Measurements from ENCODE around the gene LMBRD2. TPM values are rescaled to one million over a fixed set of nuclear protein-coding genes. Genes with fewer than 3 reads are reported as not detected.

Gene LMBRD2
- total and polyA plus RNA-seq, 9 of the 15 experiments (the other 6 are each of a cell fraction or from before 2014, with no cell fraction given) = 2.1 to 24.2 (median 10.6) TPM

DNA sequence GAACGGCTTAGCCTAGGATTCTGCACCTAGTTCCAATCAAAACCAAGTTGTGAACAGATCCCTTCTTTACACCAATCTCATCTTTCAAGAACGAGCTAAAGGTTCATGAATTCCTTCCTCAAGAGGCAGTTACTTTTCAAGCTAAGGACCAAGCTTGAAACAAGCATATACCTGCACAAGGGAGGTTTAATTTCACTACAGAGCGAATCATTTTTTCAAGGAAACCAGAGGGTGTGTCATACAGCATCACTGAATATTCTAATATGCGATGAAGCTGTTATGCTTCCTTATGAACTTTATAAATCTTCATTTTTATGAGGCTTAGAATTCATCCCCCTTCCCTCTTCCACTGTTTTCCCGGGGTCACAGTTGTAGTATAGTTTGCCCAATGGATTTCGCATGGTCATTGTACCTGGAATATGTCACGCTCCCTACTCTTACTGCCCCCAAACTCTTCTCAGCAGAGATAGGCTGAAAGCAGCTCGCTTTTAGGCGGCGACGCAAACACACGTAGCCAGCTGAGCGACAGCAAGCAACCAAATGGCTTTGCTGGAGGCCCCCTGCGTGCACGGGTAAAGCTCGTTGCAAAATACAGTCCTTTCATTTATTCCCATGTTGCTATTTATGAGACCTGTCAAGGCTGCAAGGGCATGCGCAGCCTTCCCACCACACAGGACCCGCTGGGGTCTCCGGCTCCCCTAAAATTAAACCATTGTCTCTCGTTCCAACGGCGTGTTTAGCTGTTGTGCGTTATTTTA, 832 bp downstream of the LMBRD2 start (continued):
- TF ChIP-seq, protein P1, sequence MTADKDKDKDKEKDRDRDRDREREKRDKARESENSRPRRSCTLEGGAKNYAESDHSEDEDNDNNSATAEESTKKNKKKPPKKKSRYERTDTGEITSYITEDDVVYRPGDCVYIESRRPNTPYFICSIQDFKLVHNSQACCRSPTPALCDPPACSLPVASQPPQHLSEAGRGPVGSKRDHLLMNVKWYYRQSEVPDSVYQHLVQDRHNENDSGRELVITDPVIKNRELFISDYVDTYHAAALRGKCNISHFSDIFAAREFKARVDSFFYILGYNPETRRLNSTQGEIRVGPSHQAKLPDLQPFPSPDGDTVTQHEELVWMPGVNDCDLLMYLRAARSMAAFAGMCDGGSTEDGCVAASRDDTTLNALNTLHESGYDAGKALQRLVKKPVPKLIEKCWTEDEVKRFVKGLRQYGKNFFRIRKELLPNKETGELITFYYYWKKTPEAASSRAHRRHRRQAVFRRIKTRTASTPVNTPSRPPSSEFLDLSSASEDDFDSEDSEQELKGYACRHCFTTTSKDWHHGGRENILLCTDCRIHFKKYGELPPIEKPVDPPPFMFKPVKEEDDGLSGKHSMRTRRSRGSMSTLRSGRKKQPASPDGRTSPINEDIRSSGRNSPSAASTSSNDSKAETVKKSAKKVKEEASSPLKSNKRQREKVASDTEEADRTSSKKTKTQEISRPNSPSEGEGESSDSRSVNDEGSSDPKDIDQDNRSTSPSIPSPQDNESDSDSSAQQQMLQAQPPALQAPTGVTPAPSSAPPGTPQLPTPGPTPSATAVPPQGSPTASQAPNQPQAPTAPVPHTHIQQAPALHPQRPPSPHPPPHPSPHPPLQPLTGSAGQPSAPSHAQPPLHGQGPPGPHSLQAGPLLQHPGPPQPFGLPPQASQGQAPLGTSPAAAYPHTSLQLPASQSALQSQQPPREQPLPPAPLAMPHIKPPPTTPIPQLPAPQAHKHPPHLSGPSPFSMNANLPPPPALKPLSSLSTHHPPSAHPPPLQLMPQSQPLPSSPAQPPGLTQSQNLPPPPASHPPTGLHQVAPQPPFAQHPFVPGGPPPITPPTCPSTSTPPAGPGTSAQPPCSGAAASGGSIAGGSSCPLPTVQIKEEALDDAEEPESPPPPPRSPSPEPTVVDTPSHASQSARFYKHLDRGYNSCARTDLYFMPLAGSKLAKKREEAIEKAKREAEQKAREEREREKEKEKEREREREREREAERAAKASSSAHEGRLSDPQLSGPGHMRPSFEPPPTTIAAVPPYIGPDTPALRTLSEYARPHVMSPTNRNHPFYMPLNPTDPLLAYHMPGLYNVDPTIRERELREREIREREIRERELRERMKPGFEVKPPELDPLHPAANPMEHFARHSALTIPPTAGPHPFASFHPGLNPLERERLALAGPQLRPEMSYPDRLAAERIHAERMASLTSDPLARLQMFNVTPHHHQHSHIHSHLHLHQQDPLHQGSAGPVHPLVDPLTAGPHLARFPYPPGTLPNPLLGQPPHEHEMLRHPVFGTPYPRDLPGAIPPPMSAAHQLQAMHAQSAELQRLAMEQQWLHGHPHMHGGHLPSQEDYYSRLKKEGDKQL (CRISPR knock-in tag; IDR thresholded peaks at IDR 0.05; ENCODE audit: borderline replicate concordance) = no peak
- TF ChIP-seq ZNF174 (CRISPR knock-in tag; IDR thresholded peaks at IDR 0.05) (no peak), ZFP30 (CRISPR knock-in tag; IDR thresholded peaks at IDR 0.05; ENCODE audit: borderline replicate concordance) (no peak), EP300 (IDR thresholded peaks at IDR 0.05; ENCODE audit: low read length) (peak; percentile 33; the same call in 1 of the 2 replicates), TCF7L2 (IDR thresholded peaks at IDR 0.05; ENCODE audit: low read depth, low read length) (no peak)
- TF ChIP-seq, protein P2, sequence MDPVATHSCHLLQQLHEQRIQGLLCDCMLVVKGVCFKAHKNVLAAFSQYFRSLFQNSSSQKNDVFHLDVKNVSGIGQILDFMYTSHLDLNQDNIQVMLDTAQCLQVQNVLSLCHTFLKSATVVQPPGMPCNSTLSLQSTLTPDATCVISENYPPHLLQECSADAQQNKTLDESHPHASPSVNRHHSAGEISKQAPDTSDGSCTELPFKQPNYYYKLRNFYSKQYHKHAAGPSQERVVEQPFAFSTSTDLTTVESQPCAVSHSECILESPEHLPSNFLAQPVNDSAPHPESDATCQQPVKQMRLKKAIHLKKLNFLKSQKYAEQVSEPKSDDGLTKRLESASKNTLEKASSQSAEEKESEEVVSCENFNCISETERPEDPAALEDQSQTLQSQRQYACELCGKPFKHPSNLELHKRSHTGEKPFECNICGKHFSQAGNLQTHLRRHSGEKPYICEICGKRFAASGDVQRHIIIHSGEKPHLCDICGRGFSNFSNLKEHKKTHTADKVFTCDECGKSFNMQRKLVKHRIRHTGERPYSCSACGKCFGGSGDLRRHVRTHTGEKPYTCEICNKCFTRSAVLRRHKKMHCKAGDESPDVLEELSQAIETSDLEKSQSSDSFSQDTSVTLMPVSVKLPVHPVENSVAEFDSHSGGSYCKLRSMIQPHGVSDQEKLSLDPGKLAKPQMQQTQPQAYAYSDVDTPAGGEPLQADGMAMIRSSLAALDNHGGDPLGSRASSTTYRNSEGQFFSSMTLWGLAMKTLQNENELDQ (CRISPR knock-in tag; IDR thresholded peaks at IDR 0.05; ENCODE audit: borderline replicate concordance) = 0 out of 2 replicates have a peak, but pooled peaks have one; percentile 13
- TF ChIP-seq, protein P3, sequence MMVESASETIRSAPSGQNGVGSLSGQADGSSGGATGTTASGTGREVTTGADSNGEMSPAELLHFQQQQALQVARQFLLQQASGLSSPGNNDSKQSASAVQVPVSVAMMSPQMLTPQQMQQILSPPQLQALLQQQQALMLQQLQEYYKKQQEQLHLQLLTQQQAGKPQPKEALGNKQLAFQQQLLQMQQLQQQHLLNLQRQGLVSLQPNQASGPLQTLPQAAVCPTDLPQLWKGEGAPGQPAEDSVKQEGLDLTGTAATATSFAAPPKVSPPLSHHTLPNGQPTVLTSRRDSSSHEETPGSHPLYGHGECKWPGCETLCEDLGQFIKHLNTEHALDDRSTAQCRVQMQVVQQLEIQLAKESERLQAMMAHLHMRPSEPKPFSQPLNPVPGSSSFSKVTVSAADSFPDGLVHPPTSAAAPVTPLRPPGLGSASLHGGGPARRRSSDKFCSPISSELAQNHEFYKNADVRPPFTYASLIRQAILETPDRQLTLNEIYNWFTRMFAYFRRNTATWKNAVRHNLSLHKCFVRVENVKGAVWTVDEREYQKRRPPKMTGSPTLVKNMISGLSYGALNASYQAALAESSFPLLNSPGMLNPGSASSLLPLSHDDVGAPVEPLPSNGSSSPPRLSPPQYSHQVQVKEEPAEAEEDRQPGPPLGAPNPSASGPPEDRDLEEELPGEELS (CRISPR knock-in tag; IDR thresholded peaks at IDR 0.05; ENCODE audit: borderline replicate concordance) = no peak
- TF ChIP-seq, protein P4, sequence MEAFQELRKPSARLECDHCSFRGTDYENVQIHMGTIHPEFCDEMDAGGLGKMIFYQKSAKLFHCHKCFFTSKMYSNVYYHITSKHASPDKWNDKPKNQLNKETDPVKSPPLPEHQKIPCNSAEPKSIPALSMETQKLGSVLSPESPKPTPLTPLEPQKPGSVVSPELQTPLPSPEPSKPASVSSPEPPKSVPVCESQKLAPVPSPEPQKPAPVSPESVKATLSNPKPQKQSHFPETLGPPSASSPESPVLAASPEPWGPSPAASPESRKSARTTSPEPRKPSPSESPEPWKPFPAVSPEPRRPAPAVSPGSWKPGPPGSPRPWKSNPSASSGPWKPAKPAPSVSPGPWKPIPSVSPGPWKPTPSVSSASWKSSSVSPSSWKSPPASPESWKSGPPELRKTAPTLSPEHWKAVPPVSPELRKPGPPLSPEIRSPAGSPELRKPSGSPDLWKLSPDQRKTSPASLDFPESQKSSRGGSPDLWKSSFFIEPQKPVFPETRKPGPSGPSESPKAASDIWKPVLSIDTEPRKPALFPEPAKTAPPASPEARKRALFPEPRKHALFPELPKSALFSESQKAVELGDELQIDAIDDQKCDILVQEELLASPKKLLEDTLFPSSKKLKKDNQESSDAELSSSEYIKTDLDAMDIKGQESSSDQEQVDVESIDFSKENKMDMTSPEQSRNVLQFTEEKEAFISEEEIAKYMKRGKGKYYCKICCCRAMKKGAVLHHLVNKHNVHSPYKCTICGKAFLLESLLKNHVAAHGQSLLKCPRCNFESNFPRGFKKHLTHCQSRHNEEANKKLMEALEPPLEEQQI (IDR thresholded peaks at IDR 0.05) = 0 out of 2 replicates have a peak, but pooled peaks have one; percentile 49
